Endodermal cell (in vitro differentiated cells): ENCODE measurements around the gene NAXE. TPM values are rescaled to one million over a fixed set of nuclear protein-coding genes. Genes with fewer than 3 reads are reported as not detected.

ENCODE experiments used
- DNase-seq: peaks from one replicate; pipeline ENCODE4 v3.0.0-alpha.2; 2017
- H3K27ac ChIP-seq: 2 replicates; pipeline ENCODE4 v1.5.1; 2013; ENCODE audit warnings: mild to moderate bottlenecking, low read depth, low read length, moderate library complexity
- H3K27me3 ChIP-seq: 2 replicates; pipeline ENCODE4 v1.6.1; 2013; ENCODE audit warnings: mild to moderate bottlenecking, low read length, moderate library complexity; ENCODE audit not compliant: insufficient read depth, control insufficient read depth, poor library complexity, severe bottlenecking
- H3K36me3 ChIP-seq: 2 replicates; pipeline ENCODE4 v1.7.0; 2013; ENCODE audit warnings: mild to moderate bottlenecking, low read length, moderate library complexity; ENCODE audit not compliant: control insufficient read depth, insufficient read depth
- H3K4me1 ChIP-seq: one replicate; pipeline ENCODE4 v1.7.0; 2013; ENCODE audit warnings: low read length; ENCODE audit not compliant: control insufficient read depth, insufficient read depth
- H3K4me3 ChIP-seq: 2 replicates; pipeline ENCODE4 v1.5.1; 2013; ENCODE audit warnings: mild to moderate bottlenecking, low read length, moderate library complexity
- H3K9ac ChIP-seq: 2 replicates; pipeline ENCODE4 v1.6.1; 2013; ENCODE audit warnings: mild to moderate bottlenecking, low read length, moderate library complexity; ENCODE audit not compliant: poor library complexity, severe bottlenecking; ENCODE audit errors: extremely low read depth
- H3K9me3 ChIP-seq: 2 replicates; pipeline ENCODE4 v1.6.1; 2013; ENCODE audit warnings: mild to moderate bottlenecking, low read length, moderate library complexity; ENCODE audit not compliant: control insufficient read depth
- H3K27ac Mint-ChIP-seq: 2 replicates; pipeline ENCODE4 v1.8.0; 2020; ENCODE audit warnings: mixed read lengths
- H3K27me3 Mint-ChIP-seq: 2 replicates; pipeline ENCODE4 v1.8.0; 2021; ENCODE audit warnings: mild to moderate bottlenecking, mixed read lengths; ENCODE audit not compliant: insufficient read depth
- H3K36me3 Mint-ChIP-seq: 2 replicates; pipeline ENCODE4 v1.8.0; 2020; ENCODE audit warnings: low read depth, mixed read lengths
- H3K4me1 Mint-ChIP-seq: 2 replicates; pipeline ENCODE4 v1.8.0; 2020; ENCODE audit warnings: mixed read lengths
- H3K4me3 Mint-ChIP-seq: 2 replicates; pipeline ENCODE4 v1.8.0; 2020; ENCODE audit warnings: mild to moderate bottlenecking, moderate library complexity, mixed read lengths
- H3K9me3 Mint-ChIP-seq: 2 replicates; pipeline ENCODE4 v1.8.0; 2020; ENCODE audit warnings: mild to moderate bottlenecking, mixed read lengths
- WGBS, 2 experiments: methylation state at CpG; one replicate each; pipeline versions ENCODE4 v1.1.5 to v1.1.7; 2013; ENCODE audit warnings: missing lambda C conversion rate in 2 of 2, mixed read lengths in 1 of 2; ENCODE audit not compliant: insufficient coverage in 1 of 2, insufficient read length in 1 of 2; 5-methylcytosine and 5-hydroxymethylcytosine counted together
- total RNA-seq, 2 donors: library from RNA; stranded (reverse); fragmentation: NEBNext Ultra II Directional in 1 of 2; extraction: Animal tissue kit (Norgen Biotek cat#: 25700) in 1 of 2; gene quantifications; 2 replicates in 1 of 2; 3 replicates in 1 of 2; pipeline ENCODE4 v1.2.1, GENCODE V29; 2021
- TF ChIP-seq, protein P1 (sequence below): fragments of 200-600 bp; sonication (generic); conservative IDR thresholded peaks from 2 replicates; pipeline ENCODE4 v1.5.0; 2021; ENCODE audit warnings: antibody characterized with exemption, mild to moderate bottlenecking

NAXE gene
- total RNA-seq, 2 donors from 2014 or later, result 96.0 to 129 TPM

DNA sequence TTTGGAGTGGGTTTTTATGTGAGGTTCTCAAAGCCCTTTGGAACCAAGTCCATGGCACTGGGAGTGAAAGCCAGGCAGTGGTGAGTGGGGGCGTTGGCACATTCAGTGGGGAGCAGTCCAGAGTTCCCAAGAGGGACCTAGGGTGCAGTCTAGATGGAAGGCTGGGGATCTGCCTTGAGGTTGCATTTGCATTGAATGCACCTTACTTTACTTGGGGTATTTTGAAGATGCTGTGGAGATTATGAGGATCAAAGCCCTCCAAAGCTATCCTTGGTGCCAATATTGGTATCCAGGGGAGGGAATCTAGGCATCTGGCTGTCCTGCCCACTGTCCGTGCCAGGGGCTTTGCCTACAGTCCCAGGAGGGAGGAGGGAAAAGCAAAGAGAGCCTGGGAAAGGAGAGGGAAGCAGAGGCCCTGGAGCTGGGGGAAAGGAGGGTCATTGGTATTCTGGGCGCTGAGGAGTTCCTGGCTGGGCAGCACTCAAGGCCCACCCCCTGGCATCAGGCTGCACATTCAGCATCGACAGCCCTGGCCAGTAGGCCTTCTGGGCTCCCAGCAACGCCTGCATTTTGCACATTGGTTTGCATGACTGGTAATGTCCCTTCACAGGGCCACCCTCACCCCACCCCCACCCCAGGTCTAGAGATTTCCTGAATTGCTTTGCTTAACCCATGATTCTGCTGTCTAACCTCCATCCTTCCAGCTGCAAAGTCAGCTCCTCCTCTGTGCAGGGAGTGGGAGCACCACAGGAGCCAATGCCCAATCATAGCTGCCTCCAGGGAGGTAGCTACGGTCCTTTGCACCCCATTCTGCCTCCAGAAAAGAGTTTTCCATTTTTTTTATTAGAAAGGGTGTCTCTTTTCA, 49.5 kb downstream of the NAXE start:
- Mint-ChIP-seq H3K36me3 (no peaks in the 10 kb centered on the region), H3K27ac (no peak overlapping the region), H3K9me3 (no peaks in the 10 kb centered on the region), H3K4me1 (peaks cover 6% of the 10 kb centered on the region), H3K4me3 (peak overlapping the region; percentile 55), H3K27me3 (peaks cover 94% of the 10 kb centered on the region)
- peak overlapping the region; percentile 69 for H3K4me3 ChIP-seq
- no peak overlapping the region for H3K27ac ChIP-seq
- H3K9me3 ChIP-seq, result no peaks in the 10 kb centered on the region
- DNase-seq, result peak; percentile 54
- H3K36me3 ChIP-seq, result no peaks in the 10 kb centered on the region
- WGBS, 2 experiments, result 52 to 56% methylated on average over 3 to 6 of the region's 6 CpGs
- H3K27me3 ChIP-seq, result peaks cover 94% of the 10 kb centered on the region
- H3K9ac ChIP-seq, result no peak overlapping the region
- TF ChIP-seq, protein P1, sequence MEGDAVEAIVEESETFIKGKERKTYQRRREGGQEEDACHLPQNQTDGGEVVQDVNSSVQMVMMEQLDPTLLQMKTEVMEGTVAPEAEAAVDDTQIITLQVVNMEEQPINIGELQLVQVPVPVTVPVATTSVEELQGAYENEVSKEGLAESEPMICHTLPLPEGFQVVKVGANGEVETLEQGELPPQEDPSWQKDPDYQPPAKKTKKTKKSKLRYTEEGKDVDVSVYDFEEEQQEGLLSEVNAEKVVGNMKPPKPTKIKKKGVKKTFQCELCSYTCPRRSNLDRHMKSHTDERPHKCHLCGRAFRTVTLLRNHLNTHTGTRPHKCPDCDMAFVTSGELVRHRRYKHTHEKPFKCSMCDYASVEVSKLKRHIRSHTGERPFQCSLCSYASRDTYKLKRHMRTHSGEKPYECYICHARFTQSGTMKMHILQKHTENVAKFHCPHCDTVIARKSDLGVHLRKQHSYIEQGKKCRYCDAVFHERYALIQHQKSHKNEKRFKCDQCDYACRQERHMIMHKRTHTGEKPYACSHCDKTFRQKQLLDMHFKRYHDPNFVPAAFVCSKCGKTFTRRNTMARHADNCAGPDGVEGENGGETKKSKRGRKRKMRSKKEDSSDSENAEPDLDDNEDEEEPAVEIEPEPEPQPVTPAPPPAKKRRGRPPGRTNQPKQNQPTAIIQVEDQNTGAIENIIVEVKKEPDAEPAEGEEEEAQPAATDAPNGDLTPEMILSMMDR, result no peak
- H3K4me1 ChIP-seq, result no peaks in the 10 kb centered on the region

DNA sequence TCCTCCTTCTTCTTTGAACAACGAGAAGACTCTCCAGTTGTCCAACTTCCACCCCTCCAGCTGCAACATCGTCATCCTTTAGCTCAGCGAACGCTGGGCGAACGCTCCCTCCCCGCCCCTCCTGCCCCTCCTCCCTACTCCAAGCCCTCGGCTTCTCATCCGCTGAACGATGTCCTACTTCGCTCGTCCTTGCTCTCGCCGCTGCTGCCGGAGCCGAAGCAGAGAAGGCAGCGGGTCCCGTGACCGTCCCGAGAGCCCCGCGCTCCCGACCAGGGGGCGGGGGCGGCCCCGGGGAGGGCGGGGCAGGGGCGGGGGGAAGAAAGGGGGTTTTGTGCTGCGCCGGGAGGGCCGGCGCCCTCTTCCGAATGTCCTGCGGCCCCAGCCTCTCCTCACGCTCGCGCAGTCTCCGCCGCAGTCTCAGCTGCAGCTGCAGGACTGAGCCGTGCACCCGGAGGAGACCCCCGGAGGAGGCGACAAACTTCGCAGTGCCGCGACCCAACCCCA, 50.2 kb downstream of the NAXE start, which contains the start of gene BCAN:
TSS of gene BCAN (plus strand) at position 357 of the 504 bp plus-strand sequence. CDS start 3,938 bp downstream, outside the sequence.
- Mint-ChIP-seq H3K9me3 (no peaks in the 10 kb centered on the region), H3K27me3 (peaks cover 94% of the 10 kb centered on the region), H3K4me3 (peak within 1 kb of the TSS; percentile 55), H3K27ac (no peak within 1 kb of the TSS), H3K36me3 (no peaks in the 10 kb centered on the region), H3K4me1 (peaks cover 6% of the 10 kb centered on the region)
- H3K27me3 ChIP-seq, result peaks cover 96% of the 10 kb centered on the region
- no peaks in the 10 kb centered on the region for H3K36me3 ChIP-seq
- no peak within 1 kb of the TSS for H3K27ac ChIP-seq
- peak within 1 kb of the TSS; percentile 75 for H3K4me3 ChIP-seq
- no peak within 1 kb of the TSS for H3K9ac ChIP-seq
- H3K4me1 ChIP-seq, result no peaks in the 10 kb centered on the region
- H3K9me3 ChIP-seq, result no peaks in the 10 kb centered on the region
- WGBS, 2 experiments, result 0% methylated on average over 13 to 45 of the region's 46 CpGs
- peak; percentile 87 for DNase-seq
- TF ChIP-seq, protein P1, result peak; percentile 29

GRCh38 chr1:156642265-156643048, 50.9 kb downstream of the NAXE start:
- WGBS, 2 experiments, result 8 to 13% methylated on average over 15 to 40 of the region's 40 CpGs
- Histone ChIP-seq H3K36me3 (no peaks in the 10 kb centered on the region), H3K4me1 (no peaks in the 10 kb centered on the region), H3K9me3 (no peaks in the 10 kb centered on the region), H3K27ac (no peak overlapping the region), H3K9ac (no peak overlapping the region), H3K4me3 (peak overlapping the region; percentile 75), H3K27me3 (peaks cover 98% of the 10 kb centered on the region)
- no peaks in the 10 kb centered on the region for H3K9me3 Mint-ChIP-seq
- DNase-seq, result peak; percentile 78
- no peaks in the 10 kb centered on the region for H3K36me3 Mint-ChIP-seq
- H3K4me3 Mint-ChIP-seq, result peak overlapping the region; percentile 55
- TF ChIP-seq, protein P1, result no peak
- H3K4me1 Mint-ChIP-seq, result peaks cover 6% of the 10 kb centered on the region
- no peak overlapping the region for H3K27ac Mint-ChIP-seq
- peaks cover 97% of the 10 kb centered on the region for H3K27me3 Mint-ChIP-seq
